ENCODE data around the gene HOOK1.

GRCh38 chr1:59846209-59846894 is 31.6 kb downstream of the HOOK1 start:
- TF ChIP-seq CTCF (IDR thresholded peaks at IDR 0.05; ENCODE audit: insufficient read depth, low read length, poor library complexity, severe bottlenecking), result no peak
- no peak for TF ChIP-seq EZH2phosphoT487 (conservative IDR thresholded peaks at IDR 0.05; ENCODE audit: low read length)
